Measurements from ENCODE around the gene ZMYND11. TPM values are rescaled to one million over a fixed set of nuclear protein-coding genes. Genes with fewer than 3 reads are reported as not detected.

The ZMYND11 gene
- total and polyA plus RNA-seq, 2 of the 8 experiments (the other 6 are each of a cell fraction or from before 2014, with no cell fraction given), result 7.5 to 26.6 TPM

GRCh38 chr10:142371-142770 lies 7.1 kb downstream of the ZMYND11 start (continued):
- no peak for TF ChIP-seq KDM1A (IDR thresholded peaks at IDR 0.05; ENCODE audit: borderline replicate concordance, low read length)
- no peak for TF ChIP-seq RNF2 (IDR thresholded peaks at IDR 0.05; ENCODE audit: borderline replicate concordance, low read depth, low read length, missing control alignments, poor library complexity, severe bottlenecking)
- no peak for TF ChIP-seq EP300 (IDR thresholded peaks at IDR 0.05; ENCODE audit: borderline replicate concordance in 1 of 2, low read depth in 2 of 2, low read length in 2 of 2)
- no peak for TF ChIP-seq NANOG (IDR thresholded peaks at IDR 0.05; ENCODE audit: insufficient read depth, low read depth, low read length, poor library complexity, severe bottlenecking)
- TF ChIP-seq MAX (IDR thresholded peaks at IDR 0.05), result no peak
- TF ChIP-seq GABPA (IDR thresholded peaks at IDR 0.05; ENCODE audit: borderline replicate concordance, insufficient read depth, low read length), result no peak
- no peak for TF ChIP-seq SP2 (IDR thresholded peaks at IDR 0.05; ENCODE audit: low read length)
